Pancreas (tissue), 10 donors: Measurements from ENCODE around the gene VANGL1. TPM values are rescaled to one million over a fixed set of nuclear protein-coding genes. Genes with fewer than 3 reads are reported as not detected.
A peak's percentile ranks its signal among the peaks of the same experiment; 100 is the strongest.

Experiments used
- ATAC-seq, 4 donors: fragments of 200-7000 bp; cut with Tn5 transposase; one replicate each; pipeline versions ENCODE4 v1.8.0 to v1.9.1; 2020; ENCODE audit warnings: mild to moderate bottlenecking in 4 of 4, moderate library complexity in 4 of 4
- DNase-seq, 6 donors: peaks; one replicate each; pipeline ENCODE4 v3.0.0-alpha.2; 2020
- FAIRE-seq: peaks from 2 replicates; lab custom pipeline; 2012; peaks lifted over from hg19 to GRCh38; lab: Jason Lieb, UNC
- H3K27ac ChIP-seq, 4 donors: fragments of 200-600 bp; sonication (generic); 1 replicate in 3 of 4; 2 replicates in 1 of 4; pipeline versions ENCODE4 v1.5.0 to v1.8.0; 2020
- H3K27me3 ChIP-seq, 4 donors: fragments of 200-600 bp; one replicate each; pipeline ENCODE4 v1.8.0; 2021
- H3K36me3 ChIP-seq, 3 donors: fragments of 200-600 bp; sonication (generic) in 1 of 3; one replicate each; pipeline versions ENCODE4 v1.5.0 to v1.8.0; 2020 to 2021
- H3K4me1 ChIP-seq, 3 donors: fragments of 200-600 bp; one replicate each; pipeline ENCODE4 v1.8.0; 2021
- H3K4me3 ChIP-seq, 4 donors: fragments of 200-600 bp; sonication (generic) in 2 of 4; one replicate each; pipeline versions ENCODE4 v1.5.0 to v1.8.0; 2020 to 2021
- H3K9me3 ChIP-seq, 4 donors: fragments of 200-600 bp; one replicate each; pipeline ENCODE4 v1.8.0; 2021
- whole genome bisulfite sequencing, 2 donors: extraction: QIAGEN DNeasy Blood & Tissue Kit; methylation state at CpG; one replicate each; pipeline ENCODE4 v1.1.7; 2013; 5-methylcytosine and 5-hydroxymethylcytosine counted together
- intact Hi-C, 3 donors: fragments of 100-400 bp; cut with DNase I; formaldehyde crosslinking; loops; one replicate each; pipeline versions ENCODE4 v1.11.1 to v1.14.2; 2022
- polyA plus RNA-seq, 2 donors: library from polyadenylated mRNA; stranded (reverse); fragments of 200-250 nt; gene quantifications; one replicate each; pipeline ENCODE4 v1.2.3, GENCODE V29; 2013
- total RNA-seq, 6 donors: library from RNA; stranded (reverse); fragmentation: NEBNext Ultra II Directional in 4 of 6; extraction: Animal tissue kit (Norgen Biotek cat#: 25700) in 4 of 6; gene quantifications; one replicate each; pipeline versions ENCODE4 v1.2.1 to v1.2.4, GENCODE V29; 2021 to 2023
- TF ChIP-seq, protein P1 (sequence below), 4 donors: fragments of 200-600 bp; sonication (generic) in 3 of 4; IDR thresholded peaks; one replicate each; pipeline versions ENCODE4 v1.5.0 to v1.8.0; 2021; ENCODE audit warnings: antibody characterized with exemption in 4 of 4
- donor health status: healthy with polysubstance abuse.
- donor health status: DM: no; HTN: no; CAD: no; lungs with moderate emphysema.
- donor health status: DM: no; HTN: no; CAD: no.
- donor health status: control.
- donor health status: control.
- donor health status: Bipolar disorder and iron deficiency.
- donor health status: DM: yes; HTN: yes; CAD: no.
- donor health status: DM: no; HTN: no; CAD: no.
- donor health status: DM: no; HTN: no; CAD: no.
- donor health status: DM: yes; HTN: yes; CAD: no.

VANGL1 gene
- total and polyA plus RNA-seq, 8 donors, result 1.2 to 9.0 (median 5.4) TPM

GRCh38 chr1:115669002-115669673, 27.4 kb downstream of the VANGL1 start:
- Histone ChIP-seq H3K27me3 (no peaks in the 10 kb centered on the region), H3K9me3 (no peaks in the 10 kb centered on the region), H3K27ac (no peak overlapping the region), H3K4me3 (no peak overlapping the region), H3K36me3 (no peaks in the 10 kb centered on the region), H3K4me1 (peaks cover 21 to 27% (median 22%) of the 10 kb centered on the region in 3 donors)
- TF ChIP-seq, protein P1, sequence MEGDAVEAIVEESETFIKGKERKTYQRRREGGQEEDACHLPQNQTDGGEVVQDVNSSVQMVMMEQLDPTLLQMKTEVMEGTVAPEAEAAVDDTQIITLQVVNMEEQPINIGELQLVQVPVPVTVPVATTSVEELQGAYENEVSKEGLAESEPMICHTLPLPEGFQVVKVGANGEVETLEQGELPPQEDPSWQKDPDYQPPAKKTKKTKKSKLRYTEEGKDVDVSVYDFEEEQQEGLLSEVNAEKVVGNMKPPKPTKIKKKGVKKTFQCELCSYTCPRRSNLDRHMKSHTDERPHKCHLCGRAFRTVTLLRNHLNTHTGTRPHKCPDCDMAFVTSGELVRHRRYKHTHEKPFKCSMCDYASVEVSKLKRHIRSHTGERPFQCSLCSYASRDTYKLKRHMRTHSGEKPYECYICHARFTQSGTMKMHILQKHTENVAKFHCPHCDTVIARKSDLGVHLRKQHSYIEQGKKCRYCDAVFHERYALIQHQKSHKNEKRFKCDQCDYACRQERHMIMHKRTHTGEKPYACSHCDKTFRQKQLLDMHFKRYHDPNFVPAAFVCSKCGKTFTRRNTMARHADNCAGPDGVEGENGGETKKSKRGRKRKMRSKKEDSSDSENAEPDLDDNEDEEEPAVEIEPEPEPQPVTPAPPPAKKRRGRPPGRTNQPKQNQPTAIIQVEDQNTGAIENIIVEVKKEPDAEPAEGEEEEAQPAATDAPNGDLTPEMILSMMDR (IDR thresholded peaks at IDR 0.05), result no peak
- intact Hi-C loops, result no loop called here
- no peak for DNase-seq
- ATAC-seq, result no peak
- no peak for FAIRE-seq
- WGBS, 2 donors, result 95 to 96% methylated on average over 5 of the region's 5 CpGs

DNA sequence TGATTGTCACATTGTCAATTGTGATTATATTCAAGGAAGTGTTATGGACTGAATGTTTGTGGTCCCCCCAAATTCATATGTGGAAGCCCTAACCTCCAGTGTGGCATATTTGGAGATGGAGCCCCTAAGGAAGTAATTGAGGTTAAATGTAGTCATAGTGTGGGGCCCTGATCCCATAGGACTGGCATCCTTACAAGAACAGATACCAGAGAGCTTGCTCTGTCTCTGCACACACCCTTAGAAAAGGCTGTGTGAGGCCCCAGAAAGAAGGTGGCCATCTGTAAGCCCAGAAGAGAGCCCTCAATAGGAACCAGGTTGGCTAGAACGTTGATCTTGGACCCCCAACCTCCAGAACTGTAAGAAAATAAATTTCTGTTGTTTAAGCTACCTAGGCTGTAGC, 28.1 kb downstream of the VANGL1 start:
- Histone ChIP-seq H3K36me3 (no peaks in the 10 kb centered on the region), H3K4me1 (peaks cover 16 to 26% (median 20%) of the 10 kb centered on the region in 3 donors), H3K27me3 (no peaks in the 10 kb centered on the region), H3K4me3 (no peak overlapping the region), H3K9me3 (no peaks in the 10 kb centered on the region), H3K27ac (no peak overlapping the region)
- FAIRE-seq (no peak), DNase-seq (no peak), ATAC-seq (no peak)
- TF ChIP-seq, protein P1 (IDR thresholded peaks at IDR 0.05), result no peak
- intact Hi-C loops, result no loop called here
- 89 to 92% methylated on average over 1 of the region's 1 CpG for WGBS, 2 donors

DNA sequence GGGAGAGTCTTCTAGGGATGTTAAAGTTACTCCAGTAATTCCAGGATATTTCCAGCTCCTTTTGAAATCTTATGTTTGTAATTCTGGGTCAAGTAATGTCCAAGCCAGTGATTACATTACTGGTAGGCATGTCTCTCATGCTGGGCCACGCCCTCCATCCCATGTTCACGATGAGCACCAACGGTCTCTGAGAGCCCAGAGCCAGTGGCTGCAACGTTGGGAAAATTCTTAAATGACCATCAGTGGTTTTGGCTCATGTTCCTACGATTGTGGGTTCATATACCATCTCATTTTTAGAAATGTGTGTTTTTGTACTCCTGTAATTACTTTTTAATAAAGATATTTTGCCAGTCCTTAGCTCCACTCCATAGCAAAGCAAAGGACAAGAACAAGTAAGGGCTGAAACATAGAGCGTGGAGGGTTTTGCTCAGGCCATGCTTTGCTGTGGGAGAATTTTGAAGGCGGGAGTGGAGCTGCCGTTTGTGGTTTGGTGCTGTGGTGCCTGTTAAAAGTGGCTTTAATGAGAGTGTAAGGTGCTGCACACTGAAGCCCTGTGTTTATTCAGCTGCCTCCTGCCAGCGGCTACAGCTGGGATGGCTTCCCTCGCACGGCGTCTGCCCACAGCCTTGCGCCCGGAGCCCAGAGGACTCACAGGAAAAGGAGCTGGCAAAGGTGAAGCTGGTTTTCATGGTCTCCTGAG, 28.9 kb downstream of the VANGL1 start:
- no peak overlapping the region for H3K4me3 ChIP-seq
- peak in 5 of 6 donors; percentile 42 to 82 (median 63) for DNase-seq
- no peaks in the 10 kb centered on the region for H3K9me3 ChIP-seq
- no peak for FAIRE-seq
- peaks cover 8 to 20% (median 14%) of the 10 kb centered on the region in 3 donors for H3K4me1 ChIP-seq
- H3K36me3 ChIP-seq, result no peaks in the 10 kb centered on the region
- H3K27me3 ChIP-seq, result no peaks in the 10 kb centered on the region
- TF ChIP-seq, protein P1 (IDR thresholded peaks at IDR 0.05), result no peak
- peak; percentile 74 to 83 (median 78) for ATAC-seq
- intact Hi-C loops, result no loop called here
- WGBS, 2 donors, result 46% methylated on average over 14 of the region's 14 CpGs
- H3K27ac ChIP-seq, result no peak overlapping the region

GRCh38 chr1:115671176-115671934, 29.6 kb downstream of the VANGL1 start:
- Histone ChIP-seq H3K4me3 (no peak overlapping the region), H3K4me1 (peaks cover 7 to 14% (median 11%) of the 10 kb centered on the region in 3 donors), H3K27me3 (no peaks in the 10 kb centered on the region), H3K9me3 (no peaks in the 10 kb centered on the region), H3K27ac (no peak overlapping the region), H3K36me3 (no peaks in the 10 kb centered on the region)
- peak in 2 of 4 donors; percentile 10 to 31 for ATAC-seq
- FAIRE-seq, result no peak
- 81 to 84% methylated on average over 19 of the region's 19 CpGs for WGBS, 2 donors
- intact Hi-C loops, result no loop called here
- TF ChIP-seq, protein P1 (IDR thresholded peaks at IDR 0.05), result no peak
- no peak for DNase-seq
